ENCODE results near the gene PIGB. TPM values are rescaled to one million over a fixed set of nuclear protein-coding genes. Genes with fewer than 3 reads are reported as not detected.

Gene PIGB
- total and polyA plus RNA-seq, 2 of the 13 experiments (the other 11 are each of a cell fraction or from before 2014, with no cell fraction given) = 14.5 to 19.1 TPM

- 0 out of 2 replicates have a peak, but pooled peaks have one; percentile 1 for TF ChIP-seq MAZ (IDR thresholded peaks at IDR 0.05; ENCODE audit: borderline replicate concordance, low read depth, low read length)
- 0 out of 2 replicates have a peak, but pooled peaks have one; percentile 4 for TF ChIP-seq MAZ (CRISPR knock-in tag; IDR thresholded peaks at IDR 0.05; ENCODE audit: low read depth)
- TF ChIP-seq ZNF33B (CRISPR knock-in tag; IDR thresholded peaks at IDR 0.05) = no peak
- TF ChIP-seq, protein P1, sequence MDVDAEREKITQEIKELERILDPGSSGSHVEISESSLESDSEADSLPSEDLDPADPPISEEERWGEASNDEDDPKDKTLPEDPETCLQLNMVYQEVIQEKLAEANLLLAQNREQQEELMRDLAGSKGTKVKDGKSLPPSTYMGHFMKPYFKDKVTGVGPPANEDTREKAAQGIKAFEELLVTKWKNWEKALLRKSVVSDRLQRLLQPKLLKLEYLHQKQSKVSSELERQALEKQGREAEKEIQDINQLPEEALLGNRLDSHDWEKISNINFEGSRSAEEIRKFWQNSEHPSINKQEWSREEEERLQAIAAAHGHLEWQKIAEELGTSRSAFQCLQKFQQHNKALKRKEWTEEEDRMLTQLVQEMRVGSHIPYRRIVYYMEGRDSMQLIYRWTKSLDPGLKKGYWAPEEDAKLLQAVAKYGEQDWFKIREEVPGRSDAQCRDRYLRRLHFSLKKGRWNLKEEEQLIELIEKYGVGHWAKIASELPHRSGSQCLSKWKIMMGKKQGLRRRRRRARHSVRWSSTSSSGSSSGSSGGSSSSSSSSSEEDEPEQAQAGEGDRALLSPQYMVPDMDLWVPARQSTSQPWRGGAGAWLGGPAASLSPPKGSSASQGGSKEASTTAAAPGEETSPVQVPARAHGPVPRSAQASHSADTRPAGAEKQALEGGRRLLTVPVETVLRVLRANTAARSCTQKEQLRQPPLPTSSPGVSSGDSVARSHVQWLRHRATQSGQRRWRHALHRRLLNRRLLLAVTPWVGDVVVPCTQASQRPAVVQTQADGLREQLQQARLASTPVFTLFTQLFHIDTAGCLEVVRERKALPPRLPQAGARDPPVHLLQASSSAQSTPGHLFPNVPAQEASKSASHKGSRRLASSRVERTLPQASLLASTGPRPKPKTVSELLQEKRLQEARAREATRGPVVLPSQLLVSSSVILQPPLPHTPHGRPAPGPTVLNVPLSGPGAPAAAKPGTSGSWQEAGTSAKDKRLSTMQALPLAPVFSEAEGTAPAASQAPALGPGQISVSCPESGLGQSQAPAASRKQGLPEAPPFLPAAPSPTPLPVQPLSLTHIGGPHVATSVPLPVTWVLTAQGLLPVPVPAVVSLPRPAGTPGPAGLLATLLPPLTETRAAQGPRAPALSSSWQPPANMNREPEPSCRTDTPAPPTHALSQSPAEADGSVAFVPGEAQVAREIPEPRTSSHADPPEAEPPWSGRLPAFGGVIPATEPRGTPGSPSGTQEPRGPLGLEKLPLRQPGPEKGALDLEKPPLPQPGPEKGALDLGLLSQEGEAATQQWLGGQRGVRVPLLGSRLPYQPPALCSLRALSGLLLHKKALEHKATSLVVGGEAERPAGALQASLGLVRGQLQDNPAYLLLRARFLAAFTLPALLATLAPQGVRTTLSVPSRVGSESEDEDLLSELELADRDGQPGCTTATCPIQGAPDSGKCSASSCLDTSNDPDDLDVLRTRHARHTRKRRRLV (CRISPR knock-in tag; IDR thresholded peaks at IDR 0.05) = no peak
- TF ChIP-seq ZNF432 (CRISPR knock-in tag; IDR thresholded peaks at IDR 0.05; ENCODE audit: borderline replicate concordance) = no peak
- TF ChIP-seq, protein P2, sequence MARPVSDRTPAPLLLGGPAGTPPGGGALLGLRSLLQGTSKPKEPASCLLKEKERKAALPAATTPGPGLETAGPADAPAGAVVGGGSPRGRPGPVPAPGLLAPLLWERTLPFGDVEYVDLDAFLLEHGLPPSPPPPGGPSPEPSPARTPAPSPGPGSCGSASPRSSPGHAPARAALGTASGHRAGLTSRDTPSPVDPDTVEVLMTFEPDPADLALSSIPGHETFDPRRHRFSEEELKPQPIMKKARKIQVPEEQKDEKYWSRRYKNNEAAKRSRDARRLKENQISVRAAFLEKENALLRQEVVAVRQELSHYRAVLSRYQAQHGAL (CRISPR knock-in tag; IDR thresholded peaks at IDR 0.05; ENCODE audit: not compliant biosample characterization) = no peak
- no peak for TF ChIP-seq MIXL1 (CRISPR knock-in tag; IDR thresholded peaks at IDR 0.05)
- TF ChIP-seq DMAP1 (CRISPR knock-in tag; IDR thresholded peaks at IDR 0.05) = no peak
- TF ChIP-seq TEAD3 (CRISPR knock-in tag; optimal IDR thresholded peaks at IDR 0.05; ENCODE audit: borderline replicate concordance) = no peak
- peak in 1 of 2 experiments; percentile 31; a peak in 1 of 4 replicates for TF ChIP-seq POLR2A (IDR thresholded peaks at IDR 0.05; ENCODE audit: insufficient read depth in 1 of 2, low read depth in 2 of 2, low read length in 2 of 2)
- no peak for TF ChIP-seq ZNF766 (CRISPR knock-in tag; IDR thresholded peaks at IDR 0.05; ENCODE audit: borderline replicate concordance)
- TF ChIP-seq ZNF800 (CRISPR knock-in tag; IDR thresholded peaks at IDR 0.05) = no peak
- TF ChIP-seq MAF1 (CRISPR knock-in tag; IDR thresholded peaks at IDR 0.05; ENCODE audit: borderline replicate concordance) = no peak
Measured at GRCh38 chr15:55289011-55289745, 29.8 kb upstream of the PIGB start (continued).

Measured in HepG2 (cell line).